GM12878 (cell line): ENCODE measurements around the gene KRT71. TPM values are rescaled to one million over a fixed set of nuclear protein-coding genes. Genes with fewer than 3 reads are reported as not detected.

Experiments used
- ATAC-seq: fragments of 200-7000 bp; cut with Tn5 transposase; 3 replicates; pipeline ENCODE4 v1.9.1; 2020; ENCODE audit warnings: mild to moderate bottlenecking, moderate library complexity
- BruUV-seq: library from RNA; stranded (reverse); fragments of 400-500 nt; replicated peaks from 2 replicates; lab custom pipeline; 2021; lab: Mats Ljungman, UMichigan
- CTCF ChIA-PET: fragments of 300-600 bp; sonication (Branson Sonifier 250); formaldehyde crosslinking; extraction: SDS; loops from one replicate; lab custom pipeline; 2021; ENCODE audit warnings: inconsistent platforms; lab: Yijun Ruan, JAX
- POLR2A ChIA-PET: fragments of 350-600 bp; formaldehyde crosslinking; extraction: SDS; loops from one replicate; lab custom pipeline; 2021; ENCODE audit warnings: inconsistent platforms; lab: Charles Lee
- RAD21 ChIA-PET: fragments of 300-600 bp; sonication (Branson Sonifier 250); formaldehyde crosslinking; loops from one replicate; lab custom pipeline; 2023; ENCODE audit warnings: antibody characterized with exemption; ENCODE audit not compliant: unreplicated experiment; lab: Charles Lee
- SMC1A ChIA-PET: fragments of 300-600 bp; sonication (Branson Sonifier 250); formaldehyde crosslinking; loops from one replicate; lab custom pipeline; 2023; ENCODE audit not compliant: unreplicated experiment, uncharacterized antibody; lab: Charles Lee
- DNase-seq: peaks from one replicate; pipeline ENCODE4 v3.0.0-alpha.2; 2011; ENCODE audit warnings: low read depth, low spot score
- FAIRE-seq: peaks from 3 replicates; lab custom pipeline; 2011; peaks lifted over from hg19 to GRCh38; lab: Jason Lieb, UNC
- H2AFZ ChIP-seq: 2 replicates; pipeline ENCODE4 v1.6.0; 2011; ENCODE audit warnings: low read depth, low read length, control low read depth; ENCODE audit not compliant: control insufficient read depth
- H3K27ac ChIP-seq: 2 replicates; pipeline ENCODE4 v1.5.1; 2011; ENCODE audit warnings: control low read depth; ENCODE audit not compliant: control insufficient read depth, insufficient read depth
- H3K27me3 ChIP-seq, 2 experiments: replicated peaks in 1 of 2; 2 replicates each; pipeline versions ENCODE4 v1.6.0 to v1.6.1; 2011; ENCODE audit warnings: low read length in 1 of 2; ENCODE audit not compliant: control insufficient read depth in 2 of 2, insufficient read depth in 2 of 2
- H3K36me3 ChIP-seq, 2 experiments: 2 replicates each; pipeline ENCODE4 v1.5.1; 2011; ENCODE audit warnings: low read length in 1 of 2; ENCODE audit not compliant: control insufficient read depth in 2 of 2, insufficient read depth in 2 of 2
- H3K4me1 ChIP-seq: 2 replicates; pipeline ENCODE4 v1.6.1; 2011; ENCODE audit warnings: mild to moderate bottlenecking, low read length, moderate library complexity, mixed read lengths; ENCODE audit not compliant: control insufficient read depth, insufficient read depth
- H3K4me2 ChIP-seq: 2 replicates; pipeline ENCODE4 v1.6.0; 2011; ENCODE audit warnings: control low read depth; ENCODE audit not compliant: control insufficient read depth, insufficient read depth
- H3K4me3 ChIP-seq: fragments of 200-600 bp; sonication (generic); 2 replicates; pipeline ENCODE4 v1.5.1; 2016
- H3K79me2 ChIP-seq: 2 replicates; pipeline ENCODE4 v1.6.0; 2011; ENCODE audit warnings: low read length; ENCODE audit not compliant: control insufficient read depth, insufficient read depth
- H3K9ac ChIP-seq: 2 replicates; pipeline ENCODE4 v1.8.0; 2011; ENCODE audit warnings: low read length, control low read depth, mixed read lengths; ENCODE audit not compliant: control insufficient read depth, insufficient read depth
- H3K9me3 ChIP-seq: replicated peaks from 3 replicates; pipeline ENCODE4 v1.5.1; 2011; ENCODE audit warnings: mild to moderate bottlenecking, low read length; ENCODE audit not compliant: control insufficient read depth, insufficient read depth
- H4K20me1 ChIP-seq: 2 replicates; pipeline ENCODE4 v1.6.0; 2011; ENCODE audit not compliant: control insufficient read depth, insufficient read depth
- PAX8 ChIP-seq: fragments of 450-650 bp; IDR thresholded peaks from 2 replicates; pipeline ENCODE4 v1.6.1; 2017; ENCODE audit warnings: mild to moderate bottlenecking, moderate library complexity
- WGBS: methylation state at CpG from one replicate; pipeline ENCODE4 v1.1.6; 2016; ENCODE audit warnings: low lambda C conversion rate; ENCODE audit not compliant: insufficient replicate concordance, insufficient coverage; ENCODE audit errors: missing lambda C conversion rate; 5-methylcytosine and 5-hydroxymethylcytosine counted together
- in situ Hi-C: fragments of 300-500 bp; cut with MboI; formaldehyde crosslinking; loops from 9 replicates; pipeline ENCODE4 v1.14.3; 2018; ENCODE audit warnings: mixed read lengths
- intact Hi-C: fragments of 100-400 bp; cut with micrococcal nuclease; formaldehyde crosslinking; loops from one replicate; pipeline ENCODE4 v1.14.2; 2022; ENCODE audit not compliant: unreplicated experiment
- polyA plus RNA-seq, 11 experiments: library from polyadenylated mRNA; depleted of rRNA in 4 of 11; unstranded in 6 of 11; stranded (reverse) in 5 of 11; fragments of >200 nt; fragmentation: Nextera tagmentation in 4 of 11; fragmentation: Illumina TruSeq in 1 of 11; extraction: Ambion mirVana in 4 of 11; extraction: Trizol in 1 of 11; gene quantifications; 1 replicate in 1 of 11; 2 replicates in 10 of 11; pipeline versions ENCODE4 v1.2.1 to v1.2.3, GENCODE V29; 2011 to 2016; ENCODE audit warnings: inconsistent platforms in 2 of 11, missing spikeins in 2 of 11, low read depth in 1 of 11
- total RNA-seq, 4 experiments: library from RNA; depleted of rRNA in 3 of 4; stranded (reverse); fragments of >200 nt in 3 of 4; fragmentation: Illumina TruSeq in 1 of 4; extraction: Trizol in 1 of 4; gene quantifications; 2 replicates each; pipeline versions ENCODE4 v1.2.1 to v1.2.3, GENCODE V29; 2013 to 2021
- TF ChIP-seq, protein P1 (sequence below): fragments of 450-650 bp; IDR thresholded peaks from 2 replicates; pipeline ENCODE4 v1.6.1; 2018; ENCODE audit warnings: borderline replicate concordance, mild to moderate bottlenecking; ENCODE audit not compliant: partially characterized antibody
- TF ChIP-seq, protein P2 (sequence below): fragments of 450-650 bp; IDR thresholded peaks from 2 replicates; pipeline ENCODE4 v1.6.1; 2017; ENCODE audit warnings: borderline replicate concordance

KRT71 gene
- total and polyA plus RNA-seq, 10 of the 15 experiments (the other 5 are each of a cell fraction or from before 2014, with no cell fraction given), result not detected

DNA sequence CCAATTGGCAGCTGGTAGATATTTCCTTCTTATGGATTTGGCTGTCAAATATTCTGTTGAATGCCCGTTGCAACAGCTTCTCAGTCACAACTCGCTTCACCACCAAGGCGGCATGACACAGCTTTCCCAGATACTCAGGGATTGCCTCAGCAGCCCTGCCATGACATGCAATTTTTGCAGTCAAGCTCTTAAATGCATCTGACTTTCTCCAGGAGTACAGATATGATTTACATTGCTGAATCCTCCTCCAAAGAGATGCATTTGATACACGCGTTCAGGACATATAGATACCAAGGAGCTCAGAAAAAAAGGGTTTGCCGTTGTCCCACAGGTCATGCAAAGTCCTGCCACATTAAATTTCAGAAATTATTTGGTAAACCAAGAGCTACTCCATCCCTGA lies 39.2 kb downstream of the KRT71 start:
- no TSS peak for BruUV-seq
- RAD21 ChIA-PET, result no interaction called here
- H2AFZ ChIP-seq, result no peak overlapping the region
- TF ChIP-seq, protein P1, sequence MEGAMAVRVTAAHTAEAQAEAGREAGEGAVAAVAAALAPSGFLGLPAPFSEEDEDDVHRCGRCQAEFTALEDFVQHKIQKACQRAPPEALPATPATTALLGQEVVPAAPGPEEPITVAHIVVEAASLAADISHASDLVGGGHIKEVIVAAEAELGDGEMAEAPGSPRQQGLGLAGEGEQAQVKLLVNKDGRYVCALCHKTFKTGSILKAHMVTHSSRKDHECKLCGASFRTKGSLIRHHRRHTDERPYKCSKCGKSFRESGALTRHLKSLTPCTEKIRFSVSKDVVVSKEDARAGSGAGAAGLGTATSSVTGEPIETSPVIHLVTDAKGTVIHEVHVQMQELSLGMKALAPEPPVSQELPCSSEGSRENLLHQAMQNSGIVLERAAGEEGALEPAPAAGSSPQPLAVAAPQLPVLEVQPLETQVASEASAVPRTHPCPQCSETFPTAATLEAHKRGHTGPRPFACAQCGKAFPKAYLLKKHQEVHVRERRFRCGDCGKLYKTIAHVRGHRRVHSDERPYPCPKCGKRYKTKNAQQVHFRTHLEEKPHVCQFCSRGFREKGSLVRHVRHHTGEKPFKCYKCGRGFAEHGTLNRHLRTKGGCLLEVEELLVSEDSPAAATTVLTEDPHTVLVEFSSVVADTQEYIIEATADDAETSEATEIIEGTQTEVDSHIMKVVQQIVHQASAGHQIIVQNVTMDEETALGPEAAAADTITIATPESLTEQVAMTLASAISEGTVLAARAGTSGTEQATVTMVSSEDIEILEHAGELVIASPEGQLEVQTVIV, result no peak
- no peak for TF ChIP-seq PAX8
- TF ChIP-seq, protein P2, sequence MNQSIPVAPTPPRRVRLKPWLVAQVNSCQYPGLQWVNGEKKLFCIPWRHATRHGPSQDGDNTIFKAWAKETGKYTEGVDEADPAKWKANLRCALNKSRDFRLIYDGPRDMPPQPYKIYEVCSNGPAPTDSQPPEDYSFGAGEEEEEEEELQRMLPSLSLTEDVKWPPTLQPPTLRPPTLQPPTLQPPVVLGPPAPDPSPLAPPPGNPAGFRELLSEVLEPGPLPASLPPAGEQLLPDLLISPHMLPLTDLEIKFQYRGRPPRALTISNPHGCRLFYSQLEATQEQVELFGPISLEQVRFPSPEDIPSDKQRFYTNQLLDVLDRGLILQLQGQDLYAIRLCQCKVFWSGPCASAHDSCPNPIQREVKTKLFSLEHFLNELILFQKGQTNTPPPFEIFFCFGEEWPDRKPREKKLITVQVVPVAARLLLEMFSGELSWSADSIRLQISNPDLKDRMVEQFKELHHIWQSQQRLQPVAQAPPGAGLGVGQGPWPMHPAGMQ, result no peak
- no peaks in the 10 kb centered on the region; the same call in 1 of the 3 replicates for H3K9me3 ChIP-seq
- H4K20me1 ChIP-seq, result no peaks in the 10 kb centered on the region
- H3K79me2 ChIP-seq, result no peaks in the 10 kb centered on the region
- no peak overlapping the region for H3K27ac ChIP-seq
- intact Hi-C loops (no loop called here), in situ Hi-C loops (no loop called here)
- SMC1A ChIA-PET, result no interaction called here
- no peaks in the 10 kb centered on the region for H3K4me1 ChIP-seq
- WGBS, result 24% methylated on average over 6 of the region's 6 CpGs
- DNase-seq (no peak), ATAC-seq (no peak), FAIRE-seq (no peak)
- H3K4me3 ChIP-seq, result no peak overlapping the region
- H3K27me3 ChIP-seq, result no peaks in the 10 kb centered on the region
- POLR2A ChIA-PET, result no interaction called here
- CTCF ChIA-PET, result interaction anchor here (1.3 kb wide), 1 partner anchor 14 kb away, joined by 3 read pairs; no protein-coding TSS in a partner anchor
- H3K4me2 ChIP-seq, result no peak overlapping the region
- H3K36me3 ChIP-seq, result no peaks in the 10 kb centered on the region
- no peak overlapping the region for H3K9ac ChIP-seq
